ENCODE results near the gene DLGAP4. TPM values are rescaled to one million over a fixed set of nuclear protein-coding genes. Genes with fewer than 3 reads are reported as not detected.

The DLGAP4 gene
- total and polyA plus RNA-seq, 10 of the 15 experiments (the other 5 are each of a cell fraction or from before 2014, with no cell fraction given), result 0.42 to 43.3 (median 19.0) TPM

DNA sequence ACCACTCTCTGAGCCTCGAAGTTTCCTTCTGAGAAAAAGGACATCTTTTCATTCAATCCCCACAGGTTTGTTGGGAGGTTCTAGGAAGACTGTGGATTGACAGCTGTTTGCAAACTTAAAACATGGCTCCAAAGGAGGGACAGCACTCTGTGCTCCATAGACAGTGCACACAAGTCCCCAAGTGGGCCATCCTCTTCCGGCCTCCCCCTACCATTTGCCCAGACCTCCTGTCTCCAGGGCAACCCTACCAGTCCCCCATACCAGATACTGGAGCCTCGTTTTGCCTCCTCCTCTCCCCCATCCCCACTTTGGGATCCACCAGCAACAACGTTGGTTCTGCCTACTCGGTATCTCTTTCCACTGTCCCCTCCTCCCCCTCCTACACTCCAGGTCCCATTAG is 8.5 kb upstream of the DLGAP4 start:
- ATAC-seq, result no peak
- H2AFZ ChIP-seq (ENCODE audit: control insufficient read depth, low read depth, low read length), result no peak overlapping the region
- WGBS (ENCODE audit: insufficient coverage, insufficient replicate concordance, low lambda C conversion rate, missing lambda C conversion rate), result 17% methylated on average over 5 of the region's 5 CpGs
- no peak for DNase-seq (ENCODE audit: low read depth, low spot score)
- no peak overlapping the region for H3K9ac ChIP-seq (ENCODE audit: control insufficient read depth, insufficient read depth, low read length)
- no peak overlapping the region for H3K4me2 ChIP-seq (ENCODE audit: control insufficient read depth, insufficient read depth)
- no peaks in the 10 kb centered on the region for H3K4me1 ChIP-seq (ENCODE audit: control insufficient read depth, insufficient read depth, low read length)
- FAIRE-seq, result no peak
- H3K4me3 ChIP-seq, result no peak overlapping the region
- intact Hi-C loops (cut with micrococcal nuclease; ENCODE audit: unreplicated experiment) (no loop called here), in situ Hi-C loops (cut with MboI) (no loop called here)
- no peaks in the 10 kb centered on the region for H3K79me2 ChIP-seq (ENCODE audit: control insufficient read depth, insufficient read depth, low read length)
- no peak overlapping the region for H3K27ac ChIP-seq (ENCODE audit: control insufficient read depth, insufficient read depth)
- peaks cover 0 to 3% of the 10 kb centered on the region in 2 experiments; a peak in 2 of 4 replicates for H3K27me3 ChIP-seq (replicated peaks in 1 of 2; ENCODE audit: control insufficient read depth in 2 of 2, insufficient read depth in 2 of 2, low read length in 1 of 2)
- H3K36me3 ChIP-seq (ENCODE audit: control insufficient read depth in 2 of 2, insufficient read depth in 2 of 2, low read length in 1 of 2), result no peaks in the 10 kb centered on the region
- no peaks in the 10 kb centered on the region for H3K9me3 ChIP-seq (replicated peaks; ENCODE audit: control insufficient read depth, insufficient read depth, low read length)
- BruUV-seq (replicated peaks), result no TSS peak
- ChIA-PET SMC1A (ENCODE audit: uncharacterized antibody, unreplicated experiment) (no interaction called here), CTCF (no interaction called here), RAD21 (ENCODE audit: unreplicated experiment) (no interaction called here), POLR2A (no interaction called here)
- TF ChIP-seq SRF (IDR thresholded peaks at IDR 0.05; ENCODE audit: low read depth in 2 of 2, low read length in 2 of 2) (no peak), HDGF (IDR thresholded peaks at IDR 0.05) (no peak), MYB (IDR thresholded peaks at IDR 0.05; ENCODE audit: borderline replicate concordance, low read depth, low read length) (no peak), NR2C1 (IDR thresholded peaks at IDR 0.05) (no peak), RAD51 (IDR thresholded peaks at IDR 0.05) (no peak), KAT2A (conservative IDR thresholded peaks at IDR 0.05; ENCODE audit: control insufficient read depth, low read depth, low read length) (no peak), ZZZ3 (IDR thresholded peaks at IDR 0.05; ENCODE audit: control insufficient read depth, insufficient read length, low read depth) (no peak), RUNX3 (IDR thresholded peaks at IDR 0.05; ENCODE audit: low read length) (no peak), PRDM15 (CRISPR knock-in tag; IDR thresholded peaks at IDR 0.05) (no peak), LARP7 (IDR thresholded peaks at IDR 0.05) (no peak), DPF2 (IDR thresholded peaks at IDR 0.05) (no peak), TARDBP (IDR thresholded peaks at IDR 0.05; ENCODE audit: borderline replicate concordance) (no peak), SIX5 (IDR thresholded peaks at IDR 0.05; ENCODE audit: low read depth, low read length, severe bottlenecking) (no peak), GABPA (IDR thresholded peaks at IDR 0.05; ENCODE audit: low read depth) (no peak), HCFC1 (IDR thresholded peaks at IDR 0.05; ENCODE audit: low read length) (no peak)
- TF ChIP-seq, protein P1, sequence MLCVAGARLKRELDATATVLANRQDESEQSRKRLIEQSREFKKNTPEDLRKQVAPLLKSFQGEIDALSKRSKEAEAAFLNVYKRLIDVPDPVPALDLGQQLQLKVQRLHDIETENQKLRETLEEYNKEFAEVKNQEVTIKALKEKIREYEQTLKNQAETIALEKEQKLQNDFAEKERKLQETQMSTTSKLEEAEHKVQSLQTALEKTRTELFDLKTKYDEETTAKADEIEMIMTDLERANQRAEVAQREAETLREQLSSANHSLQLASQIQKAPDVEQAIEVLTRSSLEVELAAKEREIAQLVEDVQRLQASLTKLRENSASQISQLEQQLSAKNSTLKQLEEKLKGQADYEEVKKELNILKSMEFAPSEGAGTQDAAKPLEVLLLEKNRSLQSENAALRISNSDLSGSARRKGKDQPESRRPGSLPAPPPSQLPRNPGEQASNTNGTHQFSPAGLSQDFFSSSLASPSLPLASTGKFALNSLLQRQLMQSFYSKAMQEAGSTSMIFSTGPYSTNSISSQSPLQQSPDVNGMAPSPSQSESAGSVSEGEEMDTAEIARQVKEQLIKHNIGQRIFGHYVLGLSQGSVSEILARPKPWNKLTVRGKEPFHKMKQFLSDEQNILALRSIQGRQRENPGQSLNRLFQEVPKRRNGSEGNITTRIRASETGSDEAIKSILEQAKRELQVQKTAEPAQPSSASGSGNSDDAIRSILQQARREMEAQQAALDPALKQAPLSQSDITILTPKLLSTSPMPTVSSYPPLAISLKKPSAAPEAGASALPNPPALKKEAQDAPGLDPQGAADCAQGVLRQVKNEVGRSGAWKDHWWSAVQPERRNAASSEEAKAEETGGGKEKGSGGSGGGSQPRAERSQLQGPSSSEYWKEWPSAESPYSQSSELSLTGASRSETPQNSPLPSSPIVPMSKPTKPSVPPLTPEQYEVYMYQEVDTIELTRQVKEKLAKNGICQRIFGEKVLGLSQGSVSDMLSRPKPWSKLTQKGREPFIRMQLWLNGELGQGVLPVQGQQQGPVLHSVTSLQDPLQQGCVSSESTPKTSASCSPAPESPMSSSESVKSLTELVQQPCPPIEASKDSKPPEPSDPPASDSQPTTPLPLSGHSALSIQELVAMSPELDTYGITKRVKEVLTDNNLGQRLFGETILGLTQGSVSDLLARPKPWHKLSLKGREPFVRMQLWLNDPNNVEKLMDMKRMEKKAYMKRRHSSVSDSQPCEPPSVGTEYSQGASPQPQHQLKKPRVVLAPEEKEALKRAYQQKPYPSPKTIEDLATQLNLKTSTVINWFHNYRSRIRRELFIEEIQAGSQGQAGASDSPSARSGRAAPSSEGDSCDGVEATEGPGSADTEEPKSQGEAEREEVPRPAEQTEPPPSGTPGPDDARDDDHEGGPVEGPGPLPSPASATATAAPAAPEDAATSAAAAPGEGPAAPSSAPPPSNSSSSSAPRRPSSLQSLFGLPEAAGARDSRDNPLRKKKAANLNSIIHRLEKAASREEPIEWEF (IDR thresholded peaks at IDR 0.05; ENCODE audit: insufficient replicate concordance, low read depth, low read length), result no peak
- TF ChIP-seq, protein P2, sequence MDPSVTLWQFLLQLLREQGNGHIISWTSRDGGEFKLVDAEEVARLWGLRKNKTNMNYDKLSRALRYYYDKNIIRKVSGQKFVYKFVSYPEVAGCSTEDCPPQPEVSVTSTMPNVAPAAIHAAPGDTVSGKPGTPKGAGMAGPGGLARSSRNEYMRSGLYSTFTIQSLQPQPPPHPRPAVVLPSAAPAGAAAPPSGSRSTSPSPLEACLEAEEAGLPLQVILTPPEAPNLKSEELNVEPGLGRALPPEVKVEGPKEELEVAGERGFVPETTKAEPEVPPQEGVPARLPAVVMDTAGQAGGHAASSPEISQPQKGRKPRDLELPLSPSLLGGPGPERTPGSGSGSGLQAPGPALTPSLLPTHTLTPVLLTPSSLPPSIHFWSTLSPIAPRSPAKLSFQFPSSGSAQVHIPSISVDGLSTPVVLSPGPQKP (IDR thresholded peaks at IDR 0.05; ENCODE audit: low read depth, low read length), result no peak
- no peaks in the 10 kb centered on the region for H4K20me1 ChIP-seq (ENCODE audit: control insufficient read depth, insufficient read depth)

Measured in GM12878 (cell line).